Parathyroid adenoma (tissue), 2 donors: Measurements from ENCODE around the gene EDN2.

ENCODE experiments used
- H2AFZ ChIP-seq: fragments of 300-600 bp; sonication (generic); one replicate; pipeline ENCODE4 v1.7.0; 2017; ENCODE audit warnings: antibody characterized with exemption, mild to moderate bottlenecking
- H3K27ac ChIP-seq: fragments of 300-600 bp; sonication (generic); one replicate; pipeline ENCODE4 v1.7.0; 2017
- H3K27me3 ChIP-seq: fragments of 300-600 bp; sonication (generic); one replicate; pipeline ENCODE4 v1.7.0; 2017; ENCODE audit warnings: low read length; ENCODE audit not compliant: control insufficient read depth, insufficient read depth
- H3K36me3 ChIP-seq: fragments of 300-600 bp; sonication (generic); one replicate; pipeline ENCODE4 v1.7.0; 2017; ENCODE audit warnings: low read length; ENCODE audit not compliant: control insufficient read depth, insufficient read depth
- H3K4me1 ChIP-seq: fragments of 300-600 bp; sonication (generic); one replicate; pipeline ENCODE4 v1.7.0; 2017; ENCODE audit warnings: control low read depth
- H3K4me2 ChIP-seq: fragments of 300-600 bp; sonication (generic); one replicate; pipeline ENCODE4 v1.7.0; 2017; ENCODE audit warnings: low read length
- H3K4me3 ChIP-seq: fragments of 300-600 bp; sonication (generic); one replicate; pipeline ENCODE4 v1.7.0; 2017; ENCODE audit warnings: low read depth, low read length
- H3K79me2 ChIP-seq: fragments of 300-600 bp; sonication (generic); one replicate; pipeline ENCODE4 v1.7.0; 2017; ENCODE audit warnings: control low read depth
- H3K9ac ChIP-seq: fragments of 300-600 bp; sonication (generic); one replicate; pipeline ENCODE4 v1.7.0; 2017; ENCODE audit warnings: mild to moderate bottlenecking
- H3K9me3 ChIP-seq: fragments of 300-600 bp; sonication (generic); one replicate; pipeline ENCODE4 v1.7.0; 2017; ENCODE audit warnings: low read length; ENCODE audit not compliant: control insufficient read depth
- CTCF ChIP-seq: fragments of 300-600 bp; sonication (generic); IDR thresholded peaks from one replicate; pipeline ENCODE4 v1.7.0; 2017; ENCODE audit warnings: antibody characterized with exemption, mild to moderate bottlenecking
- donor health status: primary hyperparathyroidism.

EDN2 gene

DNA sequence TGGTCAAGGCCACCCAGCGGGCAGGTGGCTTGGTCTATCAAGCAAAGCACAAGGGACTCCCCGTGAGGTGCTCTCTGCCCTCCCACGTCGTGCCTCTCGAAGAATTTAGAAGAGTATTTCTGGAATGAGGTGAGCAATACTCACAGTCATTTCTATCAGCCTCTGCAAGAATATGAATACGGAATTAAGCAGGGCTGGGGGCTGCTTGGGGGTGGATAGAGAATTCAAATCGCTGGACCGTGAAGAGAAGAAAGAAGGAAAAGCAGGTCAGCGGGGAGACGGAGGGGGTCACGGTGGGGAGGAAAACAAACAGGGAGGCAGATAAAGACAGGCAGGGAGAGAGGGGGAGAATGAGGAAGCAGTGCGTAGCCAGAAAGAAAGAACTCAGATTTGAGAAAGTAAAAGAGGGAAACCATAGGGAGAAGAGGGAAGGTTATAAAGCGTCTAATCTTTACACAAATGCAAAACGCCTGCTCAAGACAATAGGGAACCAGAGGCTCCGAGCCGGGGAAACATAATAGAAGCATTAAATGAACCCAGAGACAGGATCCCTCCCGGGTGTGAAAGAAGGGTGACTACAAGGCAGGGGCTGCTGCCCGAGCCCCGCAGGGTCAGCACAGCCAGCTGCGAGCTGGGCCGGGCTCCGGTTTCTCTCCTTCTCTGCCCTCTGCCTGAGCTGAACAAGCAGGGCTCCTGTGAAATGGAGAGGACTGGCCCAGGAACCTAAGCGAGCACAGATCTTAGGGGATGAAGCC is 2.1 kb upstream of the EDN2 start:
- TF ChIP-seq CTCF: no peak
- Histone ChIP-seq H3K27me3 (no peaks in the 10 kb centered on the region), H3K4me2 (no peak overlapping the region), H3K4me1 (peaks cover 5% of the 10 kb centered on the region), H3K27ac (no peak overlapping the region), H3K36me3 (no peaks in the 10 kb centered on the region), H3K4me3 (no peak overlapping the region), H3K9ac (no peak overlapping the region), H3K9me3 (no peaks in the 10 kb centered on the region), H2AFZ (no peak overlapping the region), H3K79me2 (no peaks in the 10 kb centered on the region)

- no peak for TF ChIP-seq CTCF
- peaks cover 5% of the 10 kb centered on the region for H3K4me1 ChIP-seq
- no peak overlapping the region for H3K27ac ChIP-seq
- H3K4me2 ChIP-seq: no peak overlapping the region
- H3K4me3 ChIP-seq: no peak overlapping the region
- no peak overlapping the region for H2AFZ ChIP-seq
- H3K9me3 ChIP-seq: no peaks in the 10 kb centered on the region
- no peak overlapping the region for H3K9ac ChIP-seq
- H3K79me2 ChIP-seq: no peaks in the 10 kb centered on the region
- H3K27me3 ChIP-seq: no peaks in the 10 kb centered on the region
- no peaks in the 10 kb centered on the region for H3K36me3 ChIP-seq
Observed at GRCh38 chr1:41486053-41486370, 1.5 kb upstream of the EDN2 start.

DNA sequence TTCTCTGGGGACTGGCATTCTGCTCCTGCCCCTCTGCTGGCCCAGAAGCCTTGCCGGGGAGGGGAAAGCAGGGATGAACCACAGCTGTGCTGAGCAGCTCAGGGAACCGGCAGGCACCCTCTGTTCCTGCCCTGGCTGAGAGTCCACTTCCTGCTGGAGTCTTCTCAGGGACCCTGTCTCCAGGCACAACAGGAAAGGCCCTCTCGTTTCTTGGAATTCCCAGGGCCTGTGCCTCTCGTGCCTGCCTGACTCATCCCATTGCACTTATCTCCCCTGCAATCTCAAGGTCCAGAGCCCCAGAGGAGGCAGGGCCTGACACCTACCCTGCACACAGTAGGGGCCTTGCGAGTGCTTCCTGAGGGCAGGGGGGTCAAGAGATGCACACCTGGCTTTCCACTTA is 1.1 kb upstream of the EDN2 start:
- Histone ChIP-seq H3K27ac (no peak overlapping the region), H3K9me3 (no peaks in the 10 kb centered on the region), H3K4me1 (peaks cover 5% of the 10 kb centered on the region), H3K27me3 (no peaks in the 10 kb centered on the region), H3K9ac (no peak overlapping the region), H3K36me3 (no peaks in the 10 kb centered on the region), H3K4me3 (no peak overlapping the region), H3K4me2 (no peak overlapping the region), H2AFZ (no peak overlapping the region), H3K79me2 (no peaks in the 10 kb centered on the region)
- TF ChIP-seq CTCF: no peak

GRCh38 chr1:41483960-41484401 is 502 bp downstream of the EDN2 start:
- Histone ChIP-seq H3K4me1 (peaks cover 3% of the 10 kb centered on the region), H3K36me3 (no peaks in the 10 kb centered on the region), H3K9me3 (no peaks in the 10 kb centered on the region), H3K9ac (no peak overlapping the region), H3K27me3 (no peaks in the 10 kb centered on the region), H3K79me2 (no peaks in the 10 kb centered on the region), H3K4me2 (no peak overlapping the region), H2AFZ (no peak overlapping the region), H3K27ac (no peak overlapping the region), H3K4me3 (no peak overlapping the region)
- no peak for TF ChIP-seq CTCF
